GM13977 (cell line): Measurements from ENCODE around the gene TBL1X.
"Not testable (repeated sequence)": the region's sequence is repeated elsewhere in the genome, so short reads cannot be mapped to it uniquely, and the experiment has no call there.

Experiments
- DNase-seq: peaks from one replicate; pipeline ENCODE4 v3.0.0; 2012; ENCODE audit warnings: low spot score
- in situ Hi-C: fragments of 300-500 bp; cut with MboI; formaldehyde crosslinking; loops from one replicate; pipeline ENCODE4 v1.12.0; 2022; ENCODE audit warnings: low sequenced_read_pairs, low pct_unique_long_range_greater_than_20kb, mixed read lengths, inconsistent platforms; ENCODE audit not compliant: unreplicated experiment
- TF ChIP-seq, protein P1 (sequence below): IDR thresholded peaks from 2 replicates; pipeline ENCODE4 v1.5.1; 2012; ENCODE audit warnings: mild to moderate bottlenecking, control low read depth; ENCODE audit not compliant: insufficient read depth; ENCODE audit errors: extremely low read depth, missing control alignments

Gene TBL1X

GRCh38 chrX:9442056-9442455 is 22.8 kb upstream of the TBL1X start:
- no peak for DNase-seq
- in situ Hi-C loops, result no loop called here
- TF ChIP-seq, protein P1, sequence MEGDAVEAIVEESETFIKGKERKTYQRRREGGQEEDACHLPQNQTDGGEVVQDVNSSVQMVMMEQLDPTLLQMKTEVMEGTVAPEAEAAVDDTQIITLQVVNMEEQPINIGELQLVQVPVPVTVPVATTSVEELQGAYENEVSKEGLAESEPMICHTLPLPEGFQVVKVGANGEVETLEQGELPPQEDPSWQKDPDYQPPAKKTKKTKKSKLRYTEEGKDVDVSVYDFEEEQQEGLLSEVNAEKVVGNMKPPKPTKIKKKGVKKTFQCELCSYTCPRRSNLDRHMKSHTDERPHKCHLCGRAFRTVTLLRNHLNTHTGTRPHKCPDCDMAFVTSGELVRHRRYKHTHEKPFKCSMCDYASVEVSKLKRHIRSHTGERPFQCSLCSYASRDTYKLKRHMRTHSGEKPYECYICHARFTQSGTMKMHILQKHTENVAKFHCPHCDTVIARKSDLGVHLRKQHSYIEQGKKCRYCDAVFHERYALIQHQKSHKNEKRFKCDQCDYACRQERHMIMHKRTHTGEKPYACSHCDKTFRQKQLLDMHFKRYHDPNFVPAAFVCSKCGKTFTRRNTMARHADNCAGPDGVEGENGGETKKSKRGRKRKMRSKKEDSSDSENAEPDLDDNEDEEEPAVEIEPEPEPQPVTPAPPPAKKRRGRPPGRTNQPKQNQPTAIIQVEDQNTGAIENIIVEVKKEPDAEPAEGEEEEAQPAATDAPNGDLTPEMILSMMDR, result no peak

- no peak for DNase-seq
- in situ Hi-C loops, result no loop called here
- TF ChIP-seq, protein P1, result no peak
Observed at GRCh38 chrX:9443327-9443726, 21.5 kb upstream of the TBL1X start.

DNA sequence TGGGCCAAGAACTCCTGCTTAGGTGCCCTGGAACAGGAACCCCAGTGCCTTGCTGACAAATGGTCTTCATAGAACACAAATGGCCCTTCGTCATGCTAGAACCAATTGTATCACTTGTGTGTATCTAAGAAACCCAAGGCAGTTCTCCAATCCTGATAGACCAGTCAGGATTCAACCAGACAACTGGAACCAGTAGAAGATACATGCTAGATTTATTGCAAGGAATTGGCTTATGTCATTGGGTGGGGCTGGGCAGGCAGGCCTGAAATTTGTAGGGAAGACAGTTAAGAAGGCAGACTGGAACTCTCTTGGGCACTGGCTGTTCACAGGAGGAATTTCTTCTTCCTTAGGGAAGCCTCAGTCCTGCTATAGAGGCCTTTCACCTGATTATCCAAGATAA is 17.0 kb upstream of the TBL1X start:
- no peak for DNase-seq
- TF ChIP-seq, protein P1, result no peak
- in situ Hi-C loops, result no loop called here

DNA sequence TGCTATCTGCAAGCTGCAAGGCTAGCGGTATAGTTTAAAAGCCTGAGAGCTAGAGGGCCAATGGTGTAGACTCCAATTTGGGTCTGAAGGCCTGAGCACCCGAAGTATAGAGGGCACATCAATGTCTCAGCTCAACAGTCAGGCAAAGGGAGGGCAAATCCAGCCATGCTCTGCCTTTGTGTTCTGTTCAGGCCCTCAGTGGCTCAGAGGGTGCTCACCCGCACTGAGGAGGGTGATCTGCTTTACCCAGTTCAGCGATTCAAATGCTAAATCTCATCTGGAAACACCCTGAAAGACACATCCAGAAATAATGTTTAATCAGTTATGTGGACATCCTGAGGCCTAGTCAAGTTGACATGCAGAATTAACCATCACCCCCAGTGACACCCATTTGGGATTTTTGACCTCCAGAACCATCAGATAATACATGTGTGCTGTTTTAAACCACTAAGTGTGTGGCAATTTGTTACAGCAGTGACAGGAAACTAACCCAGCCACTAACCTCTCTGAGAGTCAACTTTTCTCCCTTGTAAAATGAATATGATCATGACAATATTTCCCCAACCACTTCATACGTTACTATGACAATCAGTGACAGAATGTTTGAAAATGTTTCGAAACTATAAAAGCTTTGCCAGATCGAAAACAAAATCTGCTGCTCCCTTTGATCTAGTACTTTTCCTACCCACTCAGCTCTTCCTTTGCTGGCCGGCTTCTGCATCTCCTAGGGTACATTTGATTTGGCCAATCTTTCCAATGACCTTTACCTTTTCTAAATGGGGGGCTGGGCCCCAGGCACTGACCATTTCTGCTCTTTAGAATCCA is 8.4 kb upstream of the TBL1X start:
- DNase-seq, result no peak
- in situ Hi-C loops, result loop anchor here (25.0 kb wide), 1 partner anchor 231 kb away; no protein-coding TSS in a partner anchor
- TF ChIP-seq, protein P1, result no peak

- DNase-seq, result not testable (repeated sequence)
- in situ Hi-C loops, result loop anchor here (25.0 kb wide), 1 partner anchor 229 kb away; no protein-coding TSS in a partner anchor
Observed at GRCh38 chrX:9458034-9458433, 6.8 kb upstream of the TBL1X start.

- no peak for DNase-seq
- TF ChIP-seq, protein P1, result no peak
- in situ Hi-C loops, result loop anchor here (25.0 kb wide), 1 partner anchor 229 kb away; no protein-coding TSS in a partner anchor
Observed at GRCh38 chrX:9458516-9459078, 6.3 kb upstream of the TBL1X start.

GRCh38 chrX:9459186-9459748 is 5.6 kb upstream of the TBL1X start:
- DNase-seq, result no peak
- in situ Hi-C loops, result loop anchor here (25.0 kb wide), 1 partner anchor 228 kb away; no protein-coding TSS in a partner anchor
- TF ChIP-seq, protein P1, result no peak
